Central memory CD8-positive, alpha-beta T cell (primary cell): ENCODE results near the gene EPX.
"Not testable (repeated sequence)": the region's sequence is repeated elsewhere in the genome, so short reads cannot be mapped to it uniquely, and the experiment has no call there.

Experiments used
- ATAC-seq: fragments of 150-1000 bp; cut with Tn5 transposase; replicated peaks from 2 replicates; pipeline ENCODE4 v1.10.0; 2022; ENCODE audit warnings: mild to moderate bottlenecking, moderate FRiP score, moderate number of reproducible peaks; ENCODE audit not compliant: poor library complexity, severe bottlenecking; ENCODE audit errors: extremely low read depth
- DNase-seq, 2 donors: peaks; one replicate each; pipeline ENCODE4 v3.0.0; 2021; ENCODE audit warnings: low spot score in 2 of 2
- H3K27ac Mint-ChIP-seq: one replicate; pipeline ENCODE4 v1.8.0; 2022; ENCODE audit warnings: low read depth, mild to moderate bottlenecking, moderate library complexity, mixed read lengths
- H3K27me3 Mint-ChIP-seq: one replicate; pipeline ENCODE4 v1.8.0; 2022; ENCODE audit warnings: mixed read lengths
- H3K36me3 Mint-ChIP-seq: one replicate; pipeline ENCODE4 v1.8.0; 2022; ENCODE audit warnings: mild to moderate bottlenecking, moderate library complexity, mixed read lengths; ENCODE audit not compliant: insufficient read depth
- H3K4me1 Mint-ChIP-seq: one replicate; pipeline ENCODE4 v1.8.0; 2022; ENCODE audit warnings: mixed read lengths
- H3K4me3 Mint-ChIP-seq: one replicate; pipeline ENCODE4 v1.8.0; 2022; ENCODE audit warnings: mild to moderate bottlenecking, moderate library complexity, mixed read lengths
- H3K9me3 Mint-ChIP-seq: one replicate; pipeline ENCODE4 v1.8.0; 2022; ENCODE audit warnings: mixed read lengths

Gene EPX, protein sequence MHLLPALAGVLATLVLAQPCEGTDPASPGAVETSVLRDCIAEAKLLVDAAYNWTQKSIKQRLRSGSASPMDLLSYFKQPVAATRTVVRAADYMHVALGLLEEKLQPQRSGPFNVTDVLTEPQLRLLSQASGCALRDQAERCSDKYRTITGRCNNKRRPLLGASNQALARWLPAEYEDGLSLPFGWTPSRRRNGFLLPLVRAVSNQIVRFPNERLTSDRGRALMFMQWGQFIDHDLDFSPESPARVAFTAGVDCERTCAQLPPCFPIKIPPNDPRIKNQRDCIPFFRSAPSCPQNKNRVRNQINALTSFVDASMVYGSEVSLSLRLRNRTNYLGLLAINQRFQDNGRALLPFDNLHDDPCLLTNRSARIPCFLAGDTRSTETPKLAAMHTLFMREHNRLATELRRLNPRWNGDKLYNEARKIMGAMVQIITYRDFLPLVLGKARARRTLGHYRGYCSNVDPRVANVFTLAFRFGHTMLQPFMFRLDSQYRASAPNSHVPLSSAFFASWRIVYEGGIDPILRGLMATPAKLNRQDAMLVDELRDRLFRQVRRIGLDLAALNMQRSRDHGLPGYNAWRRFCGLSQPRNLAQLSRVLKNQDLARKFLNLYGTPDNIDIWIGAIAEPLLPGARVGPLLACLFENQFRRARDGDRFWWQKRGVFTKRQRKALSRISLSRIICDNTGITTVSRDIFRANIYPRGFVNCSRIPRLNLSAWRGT

DNA sequence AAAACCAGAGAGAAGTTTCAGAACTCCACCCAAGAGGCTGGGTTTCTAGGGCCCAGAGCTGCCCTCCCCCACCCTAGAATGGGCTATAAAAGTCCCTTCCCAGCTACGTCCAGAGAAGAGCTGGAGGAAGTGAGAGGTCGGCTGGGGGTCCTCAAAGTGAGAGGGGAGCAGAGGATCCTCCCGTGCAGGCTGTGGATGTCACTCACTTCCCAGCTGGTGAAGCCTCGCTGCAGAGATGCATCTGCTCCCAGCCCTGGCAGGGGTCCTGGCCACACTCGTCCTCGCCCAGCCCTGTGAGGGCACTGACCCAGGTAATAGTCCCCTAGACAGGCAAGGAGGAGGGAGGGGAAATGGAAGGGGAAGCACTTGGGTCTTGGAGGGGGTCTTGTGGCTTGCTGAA lies at the start of gene EPX:
Gene EPX (plus strand): TSS at position 115 of the 400 bp plus-strand sequence. CDS start 121 bp downstream, at position 236.
- Mint-ChIP-seq H3K4me3 (no peak within 1 kb of the TSS), H3K9me3 (no peaks in the 10 kb centered on the region), H3K27me3 (peaks cover 45% of the 10 kb centered on the region), H3K36me3 (no peaks in the 10 kb centered on the region), H3K4me1 (peaks cover 5% of the 10 kb centered on the region), H3K27ac (no peak within 1 kb of the TSS)
- ATAC-seq = no peak
- DNase-seq = no peak

DNA sequence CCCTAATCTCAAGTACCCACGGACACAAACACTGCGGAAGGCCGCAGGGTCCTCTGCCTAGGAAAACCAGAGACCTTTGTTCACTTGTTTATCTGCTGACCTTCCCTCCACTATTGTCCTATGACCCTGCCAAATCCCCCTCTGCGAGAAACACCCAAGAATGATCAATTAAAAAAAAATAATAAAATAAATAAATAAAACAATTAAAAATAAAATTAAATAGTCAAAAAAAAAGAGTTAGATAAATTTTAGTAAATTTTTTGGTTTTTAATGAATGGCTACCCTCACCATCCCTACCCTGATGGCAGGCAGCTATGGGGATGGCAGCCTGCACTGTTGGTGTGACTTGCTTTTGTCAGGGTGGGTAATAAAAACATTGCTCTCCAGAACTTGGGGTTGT lies 49.2 kb upstream of the EPX start:
- not testable (repeated sequence) for H3K4me3 Mint-ChIP-seq, DNase-seq, H3K36me3 Mint-ChIP-seq, H3K27ac Mint-ChIP-seq, H3K27me3 Mint-ChIP-seq, ATAC-seq
- Mint-ChIP-seq H3K9me3 (peaks cover 20% of the 10 kb centered on the region), H3K4me1 (peaks cover 16% of the 10 kb centered on the region)

DNA sequence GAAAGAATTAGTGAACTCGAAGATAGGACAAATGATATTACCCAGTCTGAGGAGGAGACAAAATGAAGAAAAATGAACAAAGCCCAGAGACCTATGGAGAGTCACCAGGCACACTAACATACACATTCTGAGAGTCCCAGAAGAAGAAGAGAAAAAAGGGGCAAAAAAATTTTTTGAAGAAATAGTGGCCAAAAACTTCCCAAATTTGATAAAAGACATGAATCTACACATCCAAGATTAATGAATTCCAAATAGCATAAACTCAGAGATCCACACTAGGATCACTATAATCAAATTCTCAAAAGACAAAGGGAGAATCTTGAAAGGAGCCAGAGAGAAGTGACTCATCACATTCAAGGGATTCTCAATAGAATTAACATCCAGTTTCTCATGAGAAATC lies 47.7 kb upstream of the EPX start:
- Mint-ChIP-seq H3K4me3 (no peak overlapping the region), H3K27ac (no peak overlapping the region), H3K36me3 (no peaks in the 10 kb centered on the region), H3K27me3 (no peaks in the 10 kb centered on the region), H3K4me1 (peaks cover 22% of the 10 kb centered on the region), H3K9me3 (peaks cover 20% of the 10 kb centered on the region)
- ATAC-seq (no peak), DNase-seq (no peak)

DNA sequence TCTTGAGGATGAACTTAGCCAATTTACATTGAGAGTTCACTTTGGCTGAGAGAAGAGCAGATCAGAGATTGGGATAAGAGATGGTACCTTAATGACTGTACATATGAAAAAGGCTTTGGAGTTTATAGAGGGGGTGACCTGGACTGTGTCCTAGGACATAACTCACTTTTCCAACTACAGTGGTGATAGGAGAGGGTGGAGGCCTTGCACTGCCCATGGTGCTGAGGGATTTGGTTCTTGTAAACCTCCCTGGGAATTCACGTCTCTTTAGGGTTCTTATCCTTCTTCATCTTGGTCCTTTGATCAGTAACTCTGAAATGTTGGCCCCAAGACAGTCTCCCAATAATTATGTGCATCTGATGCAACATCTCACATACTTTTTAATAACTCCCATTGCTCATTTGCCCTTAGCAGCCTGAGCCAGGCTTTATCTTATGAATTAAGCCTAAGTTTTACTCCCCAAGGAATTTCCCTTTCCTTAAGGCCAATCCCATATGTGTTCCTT lies 44.5 kb upstream of the EPX start, which contains the start of gene OR4D1:
Gene OR4D1 (plus strand): TSS at position 455 of the 505 bp plus-strand sequence. CDS start 6,770 bp downstream, outside the sequence.
- DNase-seq (no peak), ATAC-seq (no peak)
- Mint-ChIP-seq H3K36me3 (peaks cover 3% of the 10 kb centered on the region), H3K9me3 (peaks cover 20% of the 10 kb centered on the region), H3K27me3 (no peaks in the 10 kb centered on the region), H3K27ac (no peak within 1 kb of the TSS), H3K4me3 (no peak within 1 kb of the TSS), H3K4me1 (peaks cover 42% of the 10 kb centered on the region)

DNA sequence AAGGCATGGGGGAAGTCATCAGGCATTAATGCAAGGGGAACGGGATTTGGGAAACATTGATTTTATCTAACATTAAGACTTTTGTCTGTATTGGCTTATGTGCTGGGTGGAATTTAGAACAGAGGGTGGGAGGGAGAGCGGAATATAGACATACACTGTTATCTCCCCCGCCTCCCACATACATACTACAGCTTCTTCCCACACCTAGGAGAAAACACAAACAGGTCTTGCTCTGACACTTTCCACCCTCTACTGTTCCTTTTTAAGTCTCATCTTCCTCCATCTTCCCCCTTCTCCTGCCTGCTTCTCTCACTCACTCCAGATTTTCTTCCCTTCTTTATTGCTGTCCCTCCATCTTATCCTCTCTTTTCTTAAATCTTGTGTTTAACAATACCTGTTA lies 43.9 kb upstream of the EPX start:
- peaks cover 5% of the 10 kb centered on the region for H3K36me3 Mint-ChIP-seq

DNA sequence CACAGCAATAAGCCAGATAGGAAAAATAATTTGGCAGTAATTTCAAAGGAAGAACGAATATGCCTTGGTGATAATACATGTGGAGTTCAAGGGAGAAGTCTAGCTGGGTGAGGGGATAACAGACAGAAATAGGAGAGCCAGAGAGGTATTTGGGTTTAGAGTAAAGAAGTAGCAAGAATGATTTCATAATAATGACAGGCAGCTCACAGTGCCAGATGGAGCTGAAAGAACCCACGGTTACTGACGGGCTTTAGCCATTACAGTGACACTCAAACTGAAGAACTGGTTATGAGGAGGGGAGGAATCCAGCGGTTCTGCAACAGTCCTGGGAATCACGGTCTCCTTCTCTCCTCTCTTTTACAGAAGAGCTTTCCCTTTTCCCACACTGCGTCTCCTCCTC lies 42.1 kb upstream of the EPX start:
- peaks cover 9% of the 10 kb centered on the region for H3K9me3 Mint-ChIP-seq
- no peak for ATAC-seq
- H3K27me3 Mint-ChIP-seq = no peaks in the 10 kb centered on the region
- H3K4me3 Mint-ChIP-seq = no peak overlapping the region
- H3K4me1 Mint-ChIP-seq = peaks cover 64% of the 10 kb centered on the region
- no peak for DNase-seq
- peaks cover 7% of the 10 kb centered on the region for H3K36me3 Mint-ChIP-seq
- H3K27ac Mint-ChIP-seq = no peak overlapping the region

More for the DNA sequence above, 43.9 kb upstream of the EPX start:
- ATAC-seq (no peak), DNase-seq (no peak)
- Mint-ChIP-seq H3K9me3 (peaks cover 20% of the 10 kb centered on the region), H3K27ac (no peak overlapping the region), H3K27me3 (no peaks in the 10 kb centered on the region), H3K4me1 (peaks cover 48% of the 10 kb centered on the region), H3K4me3 (no peak overlapping the region)

DNA sequence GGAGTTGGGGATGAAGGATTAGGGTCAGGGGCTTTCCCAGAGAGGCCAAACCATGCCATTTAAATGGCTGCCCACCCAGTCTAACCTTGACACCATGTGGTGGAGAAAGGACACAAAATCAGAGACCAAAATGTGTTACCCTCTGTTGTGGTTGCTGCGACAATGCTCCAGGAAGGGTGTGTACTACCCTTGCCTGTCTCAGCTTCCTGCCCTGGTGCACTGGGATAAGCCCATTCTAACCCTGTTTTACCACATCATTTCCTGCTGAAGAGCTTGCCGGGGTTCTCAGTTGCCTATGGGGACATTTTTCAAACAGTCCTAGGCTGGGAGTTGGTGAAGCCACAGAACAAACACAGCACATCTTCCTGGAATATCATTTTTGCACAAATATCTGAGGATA lies 39.5 kb upstream of the EPX start:
- peak overlapping the region; percentile 95 for H3K27ac Mint-ChIP-seq
- DNase-seq (peak; percentile 39 to 75), ATAC-seq (peak; percentile 91)
- peaks cover 7% of the 10 kb centered on the region for H3K36me3 Mint-ChIP-seq
- H3K9me3 Mint-ChIP-seq = peaks cover 8% of the 10 kb centered on the region
- peaks cover 67% of the 10 kb centered on the region for H3K4me1 Mint-ChIP-seq
- H3K4me3 Mint-ChIP-seq = peak overlapping the region; percentile 67
- no peaks in the 10 kb centered on the region for H3K27me3 Mint-ChIP-seq

DNA sequence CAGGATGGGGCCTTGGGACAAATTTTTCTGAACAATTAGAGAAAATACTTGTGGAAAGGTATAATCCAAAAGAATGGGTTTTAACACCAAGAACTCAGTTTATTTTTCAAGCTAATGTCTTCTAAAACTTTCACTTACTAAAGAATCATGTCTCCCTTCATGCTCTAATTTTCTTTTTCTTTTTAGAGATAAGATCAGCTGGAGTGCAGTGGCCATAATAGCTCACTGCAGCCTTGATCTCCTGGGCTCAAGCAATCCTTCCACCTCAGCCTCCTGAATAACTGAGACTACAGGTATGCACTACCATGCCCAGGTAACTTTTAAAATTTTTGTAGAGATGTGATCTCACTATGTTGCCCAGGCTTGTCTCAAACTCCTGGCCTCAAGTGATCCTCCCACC lies 38.9 kb upstream of the EPX start:
- H3K4me3 Mint-ChIP-seq = peak overlapping the region; percentile 67
- peaks cover 8% of the 10 kb centered on the region for H3K9me3 Mint-ChIP-seq
- DNase-seq (no peak), ATAC-seq (no peak)
- no peaks in the 10 kb centered on the region for H3K27me3 Mint-ChIP-seq
- H3K27ac Mint-ChIP-seq = peak overlapping the region; percentile 95
- peaks cover 7% of the 10 kb centered on the region for H3K36me3 Mint-ChIP-seq
- peaks cover 64% of the 10 kb centered on the region for H3K4me1 Mint-ChIP-seq

DNA sequence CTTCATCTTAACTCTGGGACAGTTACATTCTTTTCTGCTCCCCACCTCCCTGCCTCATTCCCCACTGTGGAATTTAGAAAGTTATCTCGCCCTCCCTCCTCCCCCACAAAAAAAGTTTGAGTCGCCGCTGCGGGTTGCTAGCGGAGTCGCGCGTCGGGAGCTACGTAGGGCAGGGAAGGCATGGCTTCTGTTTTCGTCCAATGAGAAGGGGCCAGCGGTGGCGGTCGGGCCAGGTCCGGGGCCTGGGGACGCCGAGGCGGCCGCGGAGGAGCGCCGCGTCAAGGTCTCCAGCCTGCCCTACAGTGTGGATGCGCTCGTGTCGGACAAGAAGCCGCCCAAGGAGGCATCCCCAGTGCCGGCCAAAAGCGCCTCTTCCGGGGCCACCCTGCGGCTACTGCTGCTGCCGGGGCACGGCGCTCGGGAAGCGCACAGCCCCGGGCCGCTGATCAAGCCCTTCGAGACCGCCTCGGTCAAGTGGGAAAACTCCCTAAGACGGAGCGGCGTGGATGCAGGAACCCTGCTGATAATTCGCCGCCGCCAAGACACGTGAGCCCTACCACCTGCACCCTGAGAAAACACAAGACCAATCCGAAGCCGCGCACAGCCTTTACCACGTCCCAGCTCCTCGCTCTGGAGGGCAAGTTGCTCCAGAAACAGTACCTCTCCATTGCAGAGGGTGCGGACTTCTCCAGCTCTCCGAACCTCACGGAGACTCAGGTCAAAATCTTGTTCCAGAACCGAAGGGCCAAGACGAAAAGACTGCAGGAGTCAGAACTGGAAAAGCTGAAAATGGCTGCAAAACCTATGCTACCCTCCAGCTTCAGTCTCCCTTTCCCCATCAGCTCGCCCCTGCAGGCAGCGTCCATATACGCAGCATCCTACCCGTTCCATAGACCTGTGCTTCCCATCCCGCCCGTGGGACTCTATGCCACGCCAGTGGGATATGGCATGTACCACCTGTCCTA lies 35.4 kb upstream of the EPX start:
- DNase-seq (peak; percentile 20 to 42), ATAC-seq (peak; percentile 54)
- peaks cover 53% of the 10 kb centered on the region for H3K4me1 Mint-ChIP-seq
- peaks cover 13% of the 10 kb centered on the region for H3K9me3 Mint-ChIP-seq
- H3K27me3 Mint-ChIP-seq = no peaks in the 10 kb centered on the region
- H3K4me3 Mint-ChIP-seq = peak overlapping the region; percentile 86
- peaks cover 7% of the 10 kb centered on the region for H3K36me3 Mint-ChIP-seq
- H3K27ac Mint-ChIP-seq = peak overlapping the region; percentile 95

DNA sequence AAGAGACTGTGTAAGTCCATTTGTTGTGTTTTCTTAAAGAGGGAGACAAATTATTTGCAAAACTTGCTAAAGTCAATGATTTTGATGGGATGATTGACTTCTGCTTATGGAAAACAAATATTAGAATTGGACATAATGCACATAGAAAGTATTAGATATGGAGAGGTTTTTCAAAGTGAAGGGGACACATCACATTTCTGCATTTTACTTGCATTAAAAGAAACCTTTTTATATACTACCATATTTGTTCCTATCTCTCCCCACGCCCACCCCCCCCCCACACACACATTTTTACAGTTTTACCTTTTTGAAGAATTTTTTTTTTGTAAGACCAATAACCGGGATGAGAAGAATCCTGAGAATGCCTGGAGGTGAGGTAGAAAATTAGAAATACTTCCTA lies 34.3 kb upstream of the EPX start:
- DNase-seq (no peak), ATAC-seq (no peak)
- Mint-ChIP-seq H3K9me3 (peaks cover 13% of the 10 kb centered on the region), H3K4me1 (peaks cover 43% of the 10 kb centered on the region), H3K27ac (no peak overlapping the region), H3K27me3 (no peaks in the 10 kb centered on the region), H3K36me3 (peaks cover 3% of the 10 kb centered on the region), H3K4me3 (peak overlapping the region; percentile 86)

DNA sequence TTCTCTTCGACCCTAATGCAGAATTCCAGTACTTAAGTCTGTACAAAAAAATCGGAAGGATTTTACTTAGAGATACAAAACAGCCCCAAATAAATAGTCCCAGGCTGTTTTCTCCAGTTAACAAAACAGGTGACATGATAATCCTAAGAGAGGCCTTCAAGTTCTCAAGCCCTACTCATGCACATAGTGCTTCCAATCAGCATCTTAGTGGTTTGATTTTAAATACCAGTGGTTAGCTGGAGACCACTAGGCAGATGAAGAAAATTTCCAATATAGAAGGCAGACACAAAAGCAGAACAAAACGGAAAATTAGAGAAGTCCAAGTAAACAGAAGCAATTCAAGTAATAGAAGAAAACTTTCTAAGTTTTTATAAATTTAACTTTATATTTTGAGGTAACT lies 31.0 kb upstream of the EPX start:
- ATAC-seq (no peak), DNase-seq (no peak)
- Mint-ChIP-seq H3K4me3 (no peak overlapping the region), H3K36me3 (peaks cover 1% of the 10 kb centered on the region), H3K9me3 (peaks cover 5% of the 10 kb centered on the region), H3K27ac (no peak overlapping the region), H3K4me1 (peaks cover 28% of the 10 kb centered on the region), H3K27me3 (no peaks in the 10 kb centered on the region)

DNA sequence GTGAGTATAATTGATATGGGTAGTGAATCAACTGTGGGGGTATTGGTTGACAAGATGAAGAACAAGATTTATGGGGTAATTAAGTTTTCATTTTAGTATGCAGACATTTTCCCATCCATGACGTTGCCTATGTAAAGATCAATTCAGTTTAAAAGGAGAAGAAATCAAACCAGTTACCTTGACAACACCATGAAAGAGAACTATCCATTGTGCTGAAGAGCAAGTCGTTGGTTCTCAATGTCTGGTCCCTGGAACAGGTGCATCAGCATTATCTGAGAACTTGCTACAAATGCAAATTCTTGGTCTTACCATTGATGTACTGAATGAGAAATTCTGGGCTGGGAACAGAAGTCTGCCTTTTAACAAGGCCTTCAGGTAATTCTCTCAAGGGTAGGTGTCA lies 26.5 kb upstream of the EPX start:
- H3K27me3 Mint-ChIP-seq = no peaks in the 10 kb centered on the region
- ATAC-seq = no peak
- no peaks in the 10 kb centered on the region for H3K9me3 Mint-ChIP-seq
- DNase-seq = no peak
- H3K36me3 Mint-ChIP-seq = peaks cover 1% of the 10 kb centered on the region
- peaks cover 51% of the 10 kb centered on the region for H3K4me1 Mint-ChIP-seq
- H3K4me3 Mint-ChIP-seq = no peak overlapping the region
- H3K27ac Mint-ChIP-seq = no peak overlapping the region
